Endothelial cell (in vitro differentiated cells): ENCODE data around the gene AKAP17A. TPM values are rescaled to one million over a fixed set of nuclear protein-coding genes. Genes with fewer than 3 reads are reported as not detected.
"Not testable (repeated sequence)": the region's sequence is repeated elsewhere in the genome, so short reads cannot be mapped to it uniquely, and the experiment has no call there.

ENCODE experiments used
- DNase-seq: peaks from one replicate; pipeline ENCODE4 v3.0.0; 2021; ENCODE audit warnings: low spot score
- H3K27ac Mint-ChIP-seq: one replicate; pipeline ENCODE4 v1.8.0; 2021; ENCODE audit warnings: mixed read lengths, inconsistent platforms; ENCODE audit not compliant: unreplicated experiment
- H3K27me3 Mint-ChIP-seq: one replicate; pipeline ENCODE4 v1.8.0; 2021; ENCODE audit warnings: mild to moderate bottlenecking, moderate library complexity, mixed read lengths, inconsistent platforms; ENCODE audit not compliant: unreplicated experiment
- H3K36me3 Mint-ChIP-seq: one replicate; pipeline ENCODE4 v1.8.0; 2021; ENCODE audit warnings: mild to moderate bottlenecking, low read depth, mixed read lengths, inconsistent platforms; ENCODE audit not compliant: unreplicated experiment
- H3K4me1 Mint-ChIP-seq: one replicate; pipeline ENCODE4 v1.8.0; 2021; ENCODE audit warnings: mild to moderate bottlenecking, mixed read lengths, inconsistent platforms; ENCODE audit not compliant: unreplicated experiment
- H3K4me3 Mint-ChIP-seq: one replicate; pipeline ENCODE4 v1.8.0; 2021; ENCODE audit warnings: mild to moderate bottlenecking, mixed read lengths, inconsistent platforms; ENCODE audit not compliant: unreplicated experiment
- H3K9me3 Mint-ChIP-seq: one replicate; pipeline ENCODE4 v1.8.0; 2021; ENCODE audit warnings: mixed read lengths, inconsistent platforms; ENCODE audit not compliant: unreplicated experiment
- CTCF ChIP-seq: fragments of 200-600 bp; sonication (generic); IDR thresholded peaks from one replicate; pipeline ENCODE4 v1.5.0; 2021; ENCODE audit warnings: antibody characterized with exemption; ENCODE audit not compliant: unreplicated experiment
- total RNA-seq: library from RNA; stranded (reverse); fragmentation: NEBNext Ultra II Directional; extraction: Animal tissue kit (Norgen Biotek cat#: 25700); gene quantifications from one replicate; pipeline ENCODE4 v1.2.1, GENCODE V29; 2021; ENCODE audit not compliant: unreplicated experiment

AKAP17A gene
- total RNA-seq, 1 donor from 2014 or later = 25.9 TPM

GRCh38 chrX:1614927-1615326 is 23.5 kb downstream of the AKAP17A start, which contains the start of gene ASMT:
Gene ASMT (plus strand): TSS chrX:1615059. CDS start chrX:1615200, 141 bp downstream.
- no peak for TF ChIP-seq CTCF
- Mint-ChIP-seq H3K4me1 (no peaks in the 10 kb centered on the region), H3K27ac (no peak within 1 kb of the TSS), H3K27me3 (peaks cover 9% of the 10 kb centered on the region), H3K36me3 (no peaks in the 10 kb centered on the region), H3K4me3 (no peak within 1 kb of the TSS), H3K9me3 (no peaks in the 10 kb centered on the region)
- no peak for DNase-seq

DNA sequence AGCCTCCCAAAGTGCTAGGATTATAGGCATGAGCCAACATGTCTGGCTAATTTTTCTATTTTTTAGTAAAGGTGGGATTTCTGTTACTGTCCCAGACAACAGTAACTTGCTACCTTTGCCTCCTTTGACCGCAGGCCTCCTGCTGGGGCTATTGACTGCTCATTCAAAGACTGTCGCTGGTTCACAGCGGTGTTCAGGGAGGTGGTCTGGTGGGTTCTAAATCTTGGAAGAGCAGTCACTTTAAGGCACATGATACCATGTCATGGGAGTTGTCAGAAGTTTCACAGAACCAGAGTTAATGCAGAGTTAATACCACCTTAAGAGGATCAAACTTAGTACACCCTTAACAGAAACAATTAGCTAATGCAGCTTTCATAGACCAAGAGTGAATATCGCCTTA is 27.3 kb downstream of the AKAP17A start:
- Mint-ChIP-seq H3K9me3 (no peaks in the 10 kb centered on the region), H3K36me3 (no peaks in the 10 kb centered on the region), H3K27me3 (peaks cover 3% of the 10 kb centered on the region), H3K27ac (no peak overlapping the region), H3K4me3 (no peak overlapping the region), H3K4me1 (no peaks in the 10 kb centered on the region)
- DNase-seq = no peak
- TF ChIP-seq CTCF = no peak

DNA sequence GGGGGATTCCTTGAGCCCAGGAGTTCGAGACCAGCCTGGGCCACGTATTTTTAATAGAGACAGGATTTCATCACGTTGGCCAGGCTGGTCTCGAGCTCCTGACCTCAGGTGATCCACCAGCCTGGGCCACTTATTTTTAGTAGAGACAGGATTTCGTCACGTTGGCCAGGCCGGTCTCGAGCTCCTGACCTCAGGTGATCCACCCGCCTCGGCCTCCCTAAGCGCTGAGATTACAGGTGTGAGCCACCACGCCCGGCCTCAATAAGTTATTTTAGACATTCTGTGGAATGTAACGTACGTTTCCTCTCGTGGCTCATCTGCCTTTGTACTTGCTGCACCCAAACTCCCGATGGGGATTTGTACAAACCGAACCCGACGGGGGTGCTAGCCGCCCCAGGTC is 32.3 kb downstream of the AKAP17A start:
- DNase-seq = no peak
- H3K36me3 Mint-ChIP-seq = no peaks in the 10 kb centered on the region

GRCh38 chrX:1624158-1624860 is 32.9 kb downstream of the AKAP17A start:
- not testable (repeated sequence) for H3K9me3 Mint-ChIP-seq, H3K27me3 Mint-ChIP-seq, H3K4me3 Mint-ChIP-seq, H3K36me3 Mint-ChIP-seq, H3K4me1 Mint-ChIP-seq, DNase-seq, H3K27ac Mint-ChIP-seq

More for the DNA sequence above, 32.3 kb downstream of the AKAP17A start:
- Mint-ChIP-seq H3K4me1 (no peaks in the 10 kb centered on the region), H3K27ac (no peak overlapping the region), H3K9me3 (no peaks in the 10 kb centered on the region), H3K27me3 (peaks cover 3% of the 10 kb centered on the region), H3K4me3 (no peak overlapping the region)
- no peak for TF ChIP-seq CTCF

DNA sequence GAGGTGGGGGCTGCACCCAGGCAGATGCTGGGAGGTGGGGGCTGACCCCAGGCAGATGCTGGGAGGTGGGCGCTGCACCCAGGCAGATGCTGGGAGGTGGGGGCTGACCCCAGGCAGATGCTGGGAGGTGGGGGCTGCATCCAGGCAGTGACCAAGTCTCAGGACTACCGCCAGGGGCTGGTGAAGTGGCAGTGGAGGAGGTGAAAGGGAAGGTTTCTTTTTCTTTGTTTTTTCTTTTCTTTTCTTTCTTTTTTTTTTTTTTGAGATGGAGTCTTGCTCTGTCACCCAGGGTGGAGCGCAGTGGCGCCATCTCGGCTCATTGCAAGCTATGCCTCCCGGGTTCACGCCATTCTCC is 33.4 kb downstream of the AKAP17A start:
- not testable (repeated sequence) for H3K27ac Mint-ChIP-seq, H3K36me3 Mint-ChIP-seq, H3K4me1 Mint-ChIP-seq, H3K4me3 Mint-ChIP-seq, H3K27me3 Mint-ChIP-seq, DNase-seq, H3K9me3 Mint-ChIP-seq

- Mint-ChIP-seq H3K4me3 (no peak overlapping the region), H3K27ac (peak overlapping the region; percentile 42), H3K9me3 (peaks cover 5% of the 10 kb centered on the region), H3K4me1 (peaks cover 4% of the 10 kb centered on the region), H3K36me3 (peaks cover 3% of the 10 kb centered on the region), H3K27me3 (peaks cover 6% of the 10 kb centered on the region)
- TF ChIP-seq CTCF = no peak
- DNase-seq = no peak
Observed at GRCh38 chrX:1629244-1629643, 37.8 kb downstream of the AKAP17A start.
